HG02970 (cell line): ENCODE measurements around the gene TGFBR3.

Experiments
- ATAC-seq: cut with Tn5 transposase; IDR thresholded peaks from one replicate; pipeline ENCODE4 v1.9.1; 2021; ENCODE audit warnings: mild to moderate bottlenecking, moderate library complexity, moderate number of reproducible peaks; ENCODE audit not compliant: unreplicated experiment, low FRiP score

Gene TGFBR3

GRCh38 chr1:91885716-91886506 lies at the start of gene TGFBR3:
Gene TGFBR3 (minus strand): TSS chr1:91886151. CDS start chr1:91861531, 24,620 bp downstream.
- ATAC-seq, result peak; percentile 53

- no peak for ATAC-seq
Observed at GRCh38 chr1:91929250-91929649, 43.3 kb upstream of the TGFBR3 start.

- no peak for ATAC-seq
Observed at GRCh38 chr1:91928026-91928425, 42.1 kb upstream of the TGFBR3 start.

GRCh38 chr1:91925644-91926435 lies 39.9 kb upstream of the TGFBR3 start:
- no peak for ATAC-seq

GRCh38 chr1:91924146-91924545 lies 38.2 kb upstream of the TGFBR3 start:
- ATAC-seq, result no peak

GRCh38 chr1:91919962-91920361 lies 34.0 kb upstream of the TGFBR3 start:
- ATAC-seq, result no peak

GRCh38 chr1:91916811-91917460 lies 31.0 kb upstream of the TGFBR3 start:
- no peak for ATAC-seq

GRCh38 chr1:91916046-91916445 lies 30.1 kb upstream of the TGFBR3 start:
- no peak for ATAC-seq

- no peak for ATAC-seq
Observed at GRCh38 chr1:91913018-91913417, 27.1 kb upstream of the TGFBR3 start.

- no peak for ATAC-seq
Observed at GRCh38 chr1:91912266-91912665, 26.3 kb upstream of the TGFBR3 start.

- ATAC-seq, result no peak
Observed at GRCh38 chr1:91901231-91901630, 15.3 kb upstream of the TGFBR3 start.

- ATAC-seq, result no peak
Observed at GRCh38 chr1:91900562-91900961, 14.6 kb upstream of the TGFBR3 start.

GRCh38 chr1:91897016-91897415 lies 11.1 kb upstream of the TGFBR3 start:
- no peak for ATAC-seq

- ATAC-seq, result no peak
Observed at GRCh38 chr1:91895832-91896556, 10.0 kb upstream of the TGFBR3 start.

- no peak for ATAC-seq
Observed at GRCh38 chr1:91894036-91894761, 8.2 kb upstream of the TGFBR3 start.

GRCh38 chr1:91891969-91892368 lies 6.0 kb upstream of the TGFBR3 start:
- no peak for ATAC-seq

GRCh38 chr1:91891454-91891853 lies 5.5 kb upstream of the TGFBR3 start:
- no peak for ATAC-seq

GRCh38 chr1:91889717-91890459 lies 3.9 kb upstream of the TGFBR3 start:
- no peak for ATAC-seq

- ATAC-seq, result peak; percentile 6
Observed at GRCh38 chr1:91885213-91885715, 687 bp downstream of the TGFBR3 start.
